Neural progenitor cell (in vitro differentiated cells): Measurements from ENCODE around the gene POU3F3.

Experiments
- CTCF ChIP-seq: fragments of 200-600 bp; sonication (generic); IDR thresholded peaks from 2 replicates; pipeline ENCODE4 v1.5.1; 2017; ENCODE audit warnings: antibody characterized with exemption, mild to moderate bottlenecking
- EZH2 ChIP-seq: fragments of 200-600 bp; sonication (generic); IDR thresholded peaks from 2 replicates; pipeline ENCODE4 v1.6.1; 2017; ENCODE audit warnings: antibody characterized with exemption, mild to moderate bottlenecking, moderate library complexity
- EZH2phosphoT487 ChIP-seq: fragments of 200-600 bp; sonication (generic); IDR thresholded peaks from 2 replicates; pipeline ENCODE4 v1.6.1; 2017; ENCODE audit warnings: antibody characterized with exemption

GRCh38 chr2:104804148-104804890, 49.6 kb upstream of the POU3F3 start:
- peak; percentile 38 for TF ChIP-seq CTCF
- TF ChIP-seq EZH2, result no peak
- no peak for TF ChIP-seq EZH2phosphoT487
